GM19468 (cell line): ENCODE measurements around the gene APCDD1L.
"Not testable (repeated sequence)": the region's sequence is repeated elsewhere in the genome, so short reads cannot be mapped to it uniquely, and the experiment has no call there.

Source experiments
- ATAC-seq: cut with Tn5 transposase; IDR thresholded peaks from one replicate; pipeline ENCODE4 v1.9.1; 2021; ENCODE audit warnings: mild to moderate bottlenecking, moderate library complexity, moderate number of reproducible peaks; ENCODE audit not compliant: unreplicated experiment; ENCODE audit errors: extremely low read depth

The APCDD1L gene

GRCh38 chr20:58447511-58448391, 67.4 kb downstream of the APCDD1L start:
- no peak for ATAC-seq

GRCh38 chr20:58446960-58447265, 68.3 kb downstream of the APCDD1L start:
- no peak for ATAC-seq

- ATAC-seq = no peak
Measured at GRCh38 chr20:58446264-58446959, 68.8 kb downstream of the APCDD1L start.

GRCh38 chr20:58444746-58445255, 70.4 kb downstream of the APCDD1L start:
- ATAC-seq = no peak

GRCh38 chr20:58441723-58442122, 73.5 kb downstream of the APCDD1L start:
- no peak for ATAC-seq

- no peak for ATAC-seq
Measured at GRCh38 chr20:58440021-58440767, 75.0 kb downstream of the APCDD1L start.

GRCh38 chr20:58438970-58439808, 76.0 kb downstream of the APCDD1L start:
- no peak for ATAC-seq

- peak; percentile 44 for ATAC-seq
Measured at GRCh38 chr20:58436868-58437645, 78.1 kb downstream of the APCDD1L start.

GRCh38 chr20:58435237-58435636, 80.0 kb downstream of the APCDD1L start:
- ATAC-seq = no peak

GRCh38 chr20:58434326-58434725, 80.9 kb downstream of the APCDD1L start:
- no peak for ATAC-seq

GRCh38 chr20:58433759-58434158, 81.4 kb downstream of the APCDD1L start:
- no peak for ATAC-seq

- ATAC-seq = no peak
Measured at GRCh38 chr20:58433029-58433647, 82.1 kb downstream of the APCDD1L start.

- ATAC-seq = no peak
Measured at GRCh38 chr20:58432186-58432954, 82.8 kb downstream of the APCDD1L start.

GRCh38 chr20:58431134-58431533, 84.1 kb downstream of the APCDD1L start:
- ATAC-seq = no peak

GRCh38 chr20:58429303-58429702, 85.9 kb downstream of the APCDD1L start:
- no peak for ATAC-seq

- no peak for ATAC-seq
Measured at GRCh38 chr20:58428364-58428763, 86.8 kb downstream of the APCDD1L start.

GRCh38 chr20:58427571-58427970, 87.6 kb downstream of the APCDD1L start:
- ATAC-seq = not testable (repeated sequence)
